Effector memory CD4-positive, alpha-beta T cell (primary cell): ENCODE results near the gene SSR4.

Experiments
- DNase-seq, 3 donors: peaks; one replicate each; pipeline ENCODE4 v3.0.0-alpha.2; 2020
- H3K27ac ChIP-seq: 2 replicates; pipeline ENCODE4 v1.7.0; 2013; ENCODE audit warnings: mild to moderate bottlenecking, low read length, moderate library complexity; ENCODE audit not compliant: insufficient read depth, poor library complexity, severe bottlenecking
- H3K27me3 ChIP-seq: replicated peaks from 2 replicates; pipeline ENCODE4 v1.7.0; 2013; ENCODE audit warnings: mild to moderate bottlenecking, low read length; ENCODE audit not compliant: insufficient read depth, control insufficient read depth, poor library complexity, severe bottlenecking
- H3K36me3 ChIP-seq: 2 replicates; pipeline ENCODE4 v1.7.0; 2013; ENCODE audit warnings: mild to moderate bottlenecking, low read length, moderate library complexity; ENCODE audit not compliant: control insufficient read depth, insufficient read depth
- H3K4me1 ChIP-seq: 2 replicates; pipeline ENCODE4 v1.7.0; 2013; ENCODE audit warnings: low read length, mild to moderate bottlenecking; ENCODE audit not compliant: control insufficient read depth, insufficient read depth, poor library complexity, severe bottlenecking
- H3K4me3 ChIP-seq: 2 replicates; pipeline ENCODE4 v1.7.0; 2013; ENCODE audit warnings: low read length, low read depth, mild to moderate bottlenecking; ENCODE audit not compliant: insufficient read depth, poor library complexity, severe bottlenecking
- H3K9me3 ChIP-seq: 2 replicates; pipeline ENCODE4 v1.7.0; 2013; ENCODE audit warnings: mild to moderate bottlenecking, low read length, moderate library complexity; ENCODE audit not compliant: control insufficient read depth

Gene SSR4

DNA sequence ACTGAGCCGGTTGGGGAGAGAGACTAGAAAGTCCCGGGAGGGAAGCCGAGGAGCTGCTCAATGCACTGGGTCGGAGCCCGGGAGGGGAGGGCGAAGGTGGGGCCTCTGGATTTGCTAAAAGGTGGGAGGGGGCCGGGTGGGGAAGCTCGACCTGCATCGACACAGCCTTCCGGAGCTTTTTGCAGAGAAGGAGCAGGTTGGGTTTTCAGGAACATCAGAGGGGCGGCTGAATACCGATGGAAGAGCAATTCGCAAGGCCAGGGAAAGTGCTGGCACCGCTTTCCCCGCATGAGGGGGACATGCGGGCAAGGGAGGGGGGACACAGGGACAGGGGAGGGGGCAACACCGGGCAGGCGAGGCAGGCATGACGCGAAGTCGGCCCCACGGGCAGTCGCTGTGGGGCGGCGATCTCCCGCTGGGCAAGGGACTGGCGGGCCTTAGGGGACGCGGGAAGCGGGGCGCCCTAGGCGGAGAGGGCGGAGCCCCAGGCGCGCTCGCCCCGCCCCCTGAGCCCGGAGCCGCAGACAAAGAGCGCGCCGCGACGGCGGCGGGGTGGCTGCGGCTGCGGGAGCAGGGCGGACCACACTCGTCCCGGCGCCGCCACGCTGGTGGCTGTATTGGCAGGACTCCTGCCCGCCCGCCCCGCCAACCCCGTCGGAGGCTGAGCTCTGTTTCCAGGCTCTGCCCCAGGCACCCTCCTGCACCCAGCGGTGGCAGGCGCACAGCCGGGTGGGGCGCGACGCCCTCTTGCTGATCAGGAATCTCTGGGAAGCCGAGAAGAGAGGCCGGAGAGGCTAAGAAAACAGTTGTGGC, 24.3 kb downstream of the SSR4 start:
- peak; percentile 41 to 49 (median 48) for DNase-seq
- Histone ChIP-seq H3K36me3 (no peaks in the 10 kb centered on the region), H3K4me3 (peak overlapping the region; percentile 33), H3K27ac (no peak overlapping the region), H3K27me3 (no peaks in the 10 kb centered on the region), H3K4me1 (peaks cover 33% of the 10 kb centered on the region), H3K9me3 (no peaks in the 10 kb centered on the region)

DNA sequence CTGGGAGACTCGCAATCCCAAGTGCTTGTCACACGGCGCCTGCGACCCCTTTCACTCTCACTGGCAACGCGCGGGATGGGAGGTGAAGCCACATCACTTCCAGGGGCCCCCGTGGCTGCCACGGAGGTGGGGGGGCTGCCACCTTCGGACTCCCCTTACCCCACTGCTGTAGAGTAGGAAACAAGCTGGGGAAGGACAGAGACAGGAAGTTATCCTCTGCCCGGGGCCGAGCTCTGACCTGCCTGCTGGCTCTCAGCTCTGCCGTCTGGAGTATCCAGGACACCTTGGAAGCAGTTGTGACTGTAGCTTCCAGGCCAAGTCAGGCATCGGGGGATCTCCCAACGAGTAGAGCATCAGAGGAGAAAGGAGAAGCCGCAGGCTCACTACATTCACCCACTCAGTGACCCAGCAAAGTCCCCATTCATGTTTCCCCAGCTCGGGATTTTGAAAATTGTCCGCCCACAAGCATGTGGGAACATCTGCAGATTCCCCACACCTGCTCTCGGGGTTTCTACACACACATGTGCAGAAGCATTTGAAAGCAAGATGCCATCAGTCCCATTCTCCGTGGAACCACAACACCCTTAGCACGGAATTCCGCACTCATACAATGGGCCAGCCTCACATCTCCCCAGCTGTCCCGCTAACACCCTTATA, 25.0 kb downstream of the SSR4 start:
- no peak overlapping the region for H3K27ac ChIP-seq
- H3K4me1 ChIP-seq: peaks cover 33% of the 10 kb centered on the region
- H3K9me3 ChIP-seq: no peaks in the 10 kb centered on the region
- no peaks in the 10 kb centered on the region for H3K27me3 ChIP-seq
- no peak for DNase-seq
- no peaks in the 10 kb centered on the region for H3K36me3 ChIP-seq
- peak overlapping the region; percentile 33 for H3K4me3 ChIP-seq

DNA sequence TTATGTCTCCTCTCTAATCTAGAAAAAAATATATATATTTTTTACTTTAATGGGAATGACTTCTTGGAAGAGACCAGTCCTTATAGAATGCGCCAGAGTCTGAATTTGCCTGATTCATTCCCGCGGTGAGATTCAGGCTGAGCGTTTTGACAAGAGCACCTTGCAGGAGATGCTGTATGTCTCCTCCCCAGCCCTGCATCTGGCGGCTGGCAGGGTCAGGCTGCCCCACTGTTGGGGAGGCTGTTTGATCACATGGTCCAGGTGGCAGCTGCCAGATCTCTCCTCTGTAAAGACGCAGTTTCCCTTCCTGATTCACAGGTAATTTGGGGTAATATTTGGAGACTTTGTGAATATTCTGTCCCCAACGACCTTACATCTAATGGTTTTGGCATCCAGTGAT, 26.1 kb downstream of the SSR4 start:
- Histone ChIP-seq H3K4me3 (no peak overlapping the region), H3K9me3 (no peaks in the 10 kb centered on the region), H3K36me3 (no peaks in the 10 kb centered on the region), H3K4me1 (peaks cover 33% of the 10 kb centered on the region), H3K27me3 (no peaks in the 10 kb centered on the region), H3K27ac (no peak overlapping the region)
- DNase-seq: no peak

DNA sequence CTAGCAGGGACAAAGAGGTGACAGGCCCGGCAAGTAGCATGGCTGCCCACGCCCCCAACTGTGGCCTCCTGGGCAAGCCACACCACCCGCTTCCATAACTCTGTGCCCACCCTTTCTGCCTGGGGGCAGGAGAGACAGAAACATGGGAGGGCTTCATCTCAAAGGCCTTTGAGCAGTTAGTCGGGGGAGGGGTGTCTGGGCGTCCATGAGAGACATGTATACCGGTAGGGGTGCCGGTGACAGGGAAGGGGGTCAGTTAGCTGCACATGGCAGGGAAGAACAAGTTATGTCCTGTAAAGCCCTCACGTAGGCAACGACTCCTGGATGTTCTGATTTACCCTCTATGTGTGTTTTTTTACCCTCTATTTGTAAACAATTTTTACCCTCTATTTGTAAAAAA, 26.6 kb downstream of the SSR4 start:
- peaks cover 33% of the 10 kb centered on the region for H3K4me1 ChIP-seq
- no peak overlapping the region for H3K27ac ChIP-seq
- H3K9me3 ChIP-seq: no peaks in the 10 kb centered on the region
- H3K27me3 ChIP-seq: no peaks in the 10 kb centered on the region
- no peak for DNase-seq
- no peaks in the 10 kb centered on the region for H3K36me3 ChIP-seq
- H3K4me3 ChIP-seq: no peak overlapping the region

DNA sequence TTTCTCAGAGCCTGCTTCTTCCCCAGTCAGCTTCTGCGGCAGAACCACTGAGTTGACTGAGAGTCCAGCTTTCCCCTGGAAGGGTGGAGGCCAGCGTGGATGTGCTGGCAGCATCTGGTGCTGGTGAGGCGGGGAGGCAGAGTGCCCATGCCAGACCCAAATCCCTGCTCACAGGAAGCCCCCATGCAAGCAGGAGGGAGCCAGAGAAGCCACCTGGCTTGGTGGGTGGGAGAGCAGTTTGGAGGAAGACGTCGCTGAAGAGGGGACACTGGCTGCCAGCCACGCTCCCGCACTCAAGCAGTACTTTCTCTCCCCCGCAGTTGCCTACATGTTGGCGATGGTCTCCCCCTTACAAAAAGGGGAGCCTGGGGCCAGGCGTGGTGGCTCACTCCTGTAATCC, 29.9 kb downstream of the SSR4 start:
- H3K27me3 ChIP-seq: no peaks in the 10 kb centered on the region
- peaks cover 26% of the 10 kb centered on the region for H3K4me1 ChIP-seq
- H3K4me3 ChIP-seq: no peak overlapping the region
- H3K27ac ChIP-seq: no peak overlapping the region
- H3K9me3 ChIP-seq: no peaks in the 10 kb centered on the region
- H3K36me3 ChIP-seq: no peaks in the 10 kb centered on the region
- no peak for DNase-seq

DNA sequence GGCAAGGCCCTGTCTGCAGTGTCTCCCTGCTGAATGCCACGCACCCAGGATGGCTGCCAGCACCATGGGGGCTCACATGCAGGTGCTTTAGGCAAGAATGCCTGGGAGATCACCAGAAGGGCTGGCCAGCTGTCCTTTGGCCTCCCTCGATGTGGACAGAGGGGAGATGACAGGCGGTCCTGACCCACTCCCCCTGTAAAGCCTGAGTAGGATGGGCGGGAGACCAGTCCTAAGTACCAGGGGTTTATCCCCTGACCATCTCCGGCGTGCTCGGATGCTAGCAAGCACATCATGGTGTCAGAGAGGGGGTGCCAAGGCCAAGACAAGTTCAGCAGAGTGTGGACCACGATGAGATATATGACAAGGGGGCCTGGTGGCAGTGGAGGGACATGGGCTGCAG, 30.6 kb downstream of the SSR4 start:
- no peak for DNase-seq
- Histone ChIP-seq H3K27ac (no peak overlapping the region), H3K4me1 (peaks cover 21% of the 10 kb centered on the region), H3K9me3 (no peaks in the 10 kb centered on the region), H3K4me3 (no peak overlapping the region), H3K27me3 (no peaks in the 10 kb centered on the region), H3K36me3 (no peaks in the 10 kb centered on the region)

DNA sequence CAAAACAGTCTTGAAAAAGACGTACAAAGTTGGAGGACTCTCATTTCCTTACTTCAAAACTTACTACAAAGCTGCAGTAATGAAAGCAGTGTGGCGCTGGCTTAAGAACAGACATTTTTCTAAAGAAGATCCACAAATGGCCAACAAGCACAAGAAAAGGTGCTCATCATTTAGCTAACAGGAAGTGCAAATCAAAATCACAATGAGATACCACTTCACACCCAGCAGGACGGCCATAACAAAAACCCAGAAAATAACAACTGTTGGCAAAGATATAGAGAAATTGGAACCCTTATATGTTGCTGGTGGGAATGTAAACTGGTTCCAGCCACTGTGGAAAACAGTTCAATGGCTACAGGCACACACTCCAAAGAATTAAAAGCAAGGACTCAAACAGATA, 32.5 kb downstream of the SSR4 start:
- DNase-seq: no peak
- no peak overlapping the region for H3K27ac ChIP-seq
- no peaks in the 10 kb centered on the region for H3K36me3 ChIP-seq
- no peaks in the 10 kb centered on the region for H3K27me3 ChIP-seq
- H3K9me3 ChIP-seq: no peaks in the 10 kb centered on the region
- peaks cover 11% of the 10 kb centered on the region for H3K4me1 ChIP-seq
- H3K4me3 ChIP-seq: no peak overlapping the region

DNA sequence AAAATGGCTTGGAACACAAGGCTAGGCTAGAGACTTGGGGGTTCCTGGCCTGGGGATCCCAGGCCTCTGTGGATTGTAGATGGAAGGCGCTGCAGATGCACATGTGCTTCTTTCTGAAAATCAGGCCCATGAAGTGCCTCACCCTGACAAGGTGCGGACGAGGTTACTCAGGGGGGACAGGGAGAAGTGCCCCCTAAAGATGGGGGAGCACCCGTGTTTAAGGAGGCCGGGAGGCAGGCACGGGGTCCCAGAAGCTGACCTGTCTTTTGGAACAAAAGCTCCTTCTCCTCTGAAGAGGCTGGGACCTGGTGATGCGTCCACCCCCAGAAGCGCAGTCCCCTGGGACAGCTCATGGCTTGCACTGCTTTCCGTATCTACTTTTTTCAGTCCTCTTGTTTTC, 33.4 kb downstream of the SSR4 start:
- Histone ChIP-seq H3K27me3 (no peaks in the 10 kb centered on the region), H3K4me3 (no peak overlapping the region)

DNA sequence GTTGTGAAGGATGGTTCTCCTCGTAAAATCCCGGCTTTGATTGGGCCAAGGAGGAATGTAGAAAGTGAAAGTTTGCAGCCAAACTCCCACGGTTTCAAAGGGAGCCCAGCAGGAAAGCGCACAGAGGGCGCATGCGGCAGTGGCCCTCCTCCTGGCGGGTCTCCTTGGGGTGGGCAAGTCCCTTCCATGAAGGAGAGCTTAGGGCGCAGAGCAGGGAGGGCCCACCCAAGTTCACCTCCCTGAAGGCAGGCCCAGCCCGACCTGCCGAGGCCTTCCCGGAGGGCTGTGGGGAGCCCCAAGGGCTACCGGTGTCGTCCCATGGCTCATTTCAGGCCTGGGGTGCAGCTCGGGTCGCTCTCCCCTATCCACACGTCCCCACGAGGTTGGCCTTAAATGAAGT, 33.8 kb downstream of the SSR4 start:
- H3K27me3 ChIP-seq: no peaks in the 10 kb centered on the region
- DNase-seq: no peak

More for the DNA sequence above, 33.4 kb downstream of the SSR4 start:
- H3K27ac ChIP-seq: no peak overlapping the region
- no peak for DNase-seq
- H3K9me3 ChIP-seq: no peaks in the 10 kb centered on the region
- no peaks in the 10 kb centered on the region for H3K36me3 ChIP-seq
- H3K4me1 ChIP-seq: peaks cover 5% of the 10 kb centered on the region

DNA sequence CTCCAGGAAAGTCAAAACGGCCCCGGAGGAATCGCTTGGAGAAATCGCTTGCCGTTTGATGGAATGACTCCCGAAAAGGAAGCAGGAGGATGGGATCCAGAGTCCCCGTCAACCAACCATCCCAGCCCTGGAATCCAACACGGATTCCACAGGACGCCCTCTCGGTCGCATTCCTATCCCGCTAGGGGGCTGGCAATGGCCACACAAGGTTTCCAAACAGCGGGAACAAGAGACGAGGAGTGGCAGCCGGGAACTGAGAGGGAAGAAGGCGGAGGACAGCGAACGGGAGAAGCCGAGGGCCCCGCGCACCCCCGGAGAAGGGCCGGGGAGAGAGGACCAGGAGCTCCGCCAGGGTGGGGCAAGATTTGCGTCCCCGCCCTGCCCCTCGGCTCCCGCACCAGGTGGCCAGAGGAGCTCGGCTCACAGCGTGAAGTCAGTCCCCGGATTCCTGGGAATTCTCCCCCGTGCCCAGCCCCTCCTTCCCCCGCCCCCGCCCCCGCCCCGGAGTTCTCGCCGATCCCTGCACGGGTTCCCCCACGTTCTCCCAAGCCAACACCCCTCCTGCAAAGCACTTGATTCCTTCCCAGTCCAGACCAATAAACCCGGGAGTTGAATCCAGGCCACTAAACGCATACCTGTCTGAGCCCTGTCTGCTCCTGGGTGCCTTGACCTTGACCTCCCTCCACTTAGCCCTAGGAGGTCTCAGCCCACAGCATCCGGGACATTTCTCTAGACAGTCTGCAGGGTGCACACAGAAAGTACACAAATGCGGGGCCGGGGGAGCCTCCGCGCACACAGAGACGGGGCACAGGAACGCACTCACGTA, 34.5 kb downstream of the SSR4 start:
- peaks cover 5% of the 10 kb centered on the region for H3K4me1 ChIP-seq
- no peaks in the 10 kb centered on the region for H3K9me3 ChIP-seq
- DNase-seq: no peak
- no peaks in the 10 kb centered on the region for H3K27me3 ChIP-seq
- H3K4me3 ChIP-seq: peak overlapping the region; percentile 50
- H3K36me3 ChIP-seq: no peaks in the 10 kb centered on the region
- H3K27ac ChIP-seq: peak overlapping the region; percentile 32

More for the DNA sequence above, 33.8 kb downstream of the SSR4 start:
- Histone ChIP-seq H3K36me3 (no peaks in the 10 kb centered on the region), H3K27ac (no peak overlapping the region), H3K4me1 (peaks cover 5% of the 10 kb centered on the region), H3K4me3 (no peak overlapping the region), H3K9me3 (no peaks in the 10 kb centered on the region)
